IPS-18a (cell line): ENCODE results near the gene LAD1.

Source experiments
- H3K27ac ChIP-seq: one replicate; pipeline ENCODE4 v1.5.1; 2013; ENCODE audit warnings: low read length
- H3K27me3 ChIP-seq: one replicate; pipeline ENCODE4 v1.6.1; 2013; ENCODE audit warnings: mild to moderate bottlenecking, low read length; ENCODE audit not compliant: control insufficient read depth, insufficient read depth
- H3K36me3 ChIP-seq: one replicate; pipeline ENCODE4 v1.6.1; 2013; ENCODE audit warnings: low read depth, low read length; ENCODE audit not compliant: control insufficient read depth
- H3K4me1 ChIP-seq: one replicate; pipeline ENCODE4 v1.6.1; 2013; ENCODE audit warnings: low read depth, low read length; ENCODE audit not compliant: control insufficient read depth
- H3K4me3 ChIP-seq: one replicate; pipeline ENCODE4 v1.5.1; 2013; ENCODE audit warnings: low read length
- H3K9ac ChIP-seq: one replicate; pipeline ENCODE4 v1.6.1; 2013; ENCODE audit warnings: mild to moderate bottlenecking, low read length, moderate library complexity
- H3K9me3 ChIP-seq: one replicate; pipeline ENCODE4 v1.6.1; 2013; ENCODE audit warnings: low read depth, low read length; ENCODE audit not compliant: control insufficient read depth

LAD1 gene

DNA sequence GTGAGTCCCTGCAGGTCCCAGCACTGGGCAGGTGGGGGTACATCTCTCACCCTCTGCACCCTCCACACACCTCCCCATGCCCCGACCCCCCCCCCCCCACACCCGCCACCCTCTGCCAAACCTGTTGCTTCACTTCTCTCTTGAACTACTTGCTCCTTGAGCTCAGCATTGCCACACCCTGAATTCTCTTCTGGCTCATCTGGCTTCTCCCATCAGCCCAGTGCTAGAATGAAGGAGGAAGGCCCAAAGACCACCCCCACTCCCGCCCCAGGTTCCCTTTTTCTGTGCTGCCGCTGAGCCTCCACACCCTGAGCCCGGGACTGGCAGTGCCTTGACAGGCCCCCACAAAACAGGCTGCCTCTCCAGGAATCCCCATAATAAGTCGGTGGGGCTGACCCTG is 28.8 kb upstream of the LAD1 start:
- no peaks in the 10 kb centered on the region for H3K27me3 ChIP-seq
- no peaks in the 10 kb centered on the region for H3K4me1 ChIP-seq

DNA sequence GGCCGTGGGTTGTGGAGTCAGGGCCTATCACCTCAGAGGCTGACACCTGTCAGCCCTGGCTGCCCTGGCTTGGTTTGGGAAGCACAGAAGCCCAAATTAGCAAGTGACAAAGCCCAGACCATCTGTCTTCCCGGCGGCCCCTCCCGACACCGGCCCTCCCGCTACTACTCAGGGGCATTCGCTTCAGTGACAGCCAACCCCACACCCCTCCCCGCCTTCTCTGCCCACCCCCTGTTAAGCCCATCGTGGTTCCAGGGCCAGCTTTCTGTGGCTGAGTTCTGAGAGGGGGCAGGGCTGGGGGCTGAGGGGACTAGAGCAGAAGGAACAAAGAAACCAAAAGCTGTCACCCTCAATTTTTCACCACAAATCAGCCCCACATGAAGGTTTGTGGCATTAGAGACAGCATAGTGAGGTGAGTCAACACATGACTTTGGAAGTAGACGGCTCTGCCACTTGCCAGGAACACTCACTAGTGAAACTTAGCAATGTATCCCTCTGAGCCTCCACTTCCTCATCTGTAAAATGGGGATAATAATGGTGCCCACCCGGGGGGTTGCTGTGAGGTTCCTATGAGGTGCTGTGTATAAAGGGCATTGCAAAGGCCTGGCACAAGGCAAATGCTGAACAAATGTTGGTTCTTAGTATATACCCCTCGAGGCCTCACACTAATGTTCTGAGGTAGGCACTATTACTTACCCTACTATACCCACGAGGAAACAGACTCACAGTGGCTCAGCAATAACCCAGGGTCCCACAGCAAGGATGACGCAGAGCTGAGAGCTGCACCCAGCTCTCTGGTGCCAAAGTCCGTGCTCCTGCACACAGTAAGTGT is 27.6 kb upstream of the LAD1 start:
- Histone ChIP-seq H3K27ac (no peak overlapping the region), H3K4me1 (no peaks in the 10 kb centered on the region), H3K9me3 (no peaks in the 10 kb centered on the region), H3K27me3 (no peaks in the 10 kb centered on the region), H3K36me3 (no peaks in the 10 kb centered on the region), H3K9ac (no peak overlapping the region), H3K4me3 (no peak overlapping the region)

More for the DNA sequence above, 28.8 kb upstream of the LAD1 start:
- Histone ChIP-seq H3K9ac (no peak overlapping the region), H3K27ac (no peak overlapping the region), H3K36me3 (no peaks in the 10 kb centered on the region), H3K4me3 (no peak overlapping the region), H3K9me3 (no peaks in the 10 kb centered on the region)

DNA sequence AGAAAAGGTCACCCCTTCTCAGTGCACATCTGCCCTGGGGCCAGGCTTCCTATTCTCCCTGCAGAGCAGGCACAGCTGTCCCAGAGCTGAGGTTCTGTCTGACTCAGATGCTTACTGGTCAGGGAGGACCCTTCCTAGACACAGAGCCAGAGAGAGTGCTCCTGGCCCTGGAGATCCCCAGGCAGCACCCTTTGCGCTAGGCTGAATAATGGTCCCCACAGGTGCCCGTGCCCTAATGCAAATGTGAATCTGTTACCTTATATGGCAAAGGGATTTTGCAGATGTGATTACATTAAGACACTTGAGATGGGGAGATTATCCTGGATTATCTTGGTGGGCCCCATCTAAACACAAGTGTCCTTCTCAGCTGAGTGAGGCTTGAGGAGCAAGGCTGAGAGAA is 25.0 kb upstream of the LAD1 start:
- H3K27ac ChIP-seq: no peak overlapping the region

DNA sequence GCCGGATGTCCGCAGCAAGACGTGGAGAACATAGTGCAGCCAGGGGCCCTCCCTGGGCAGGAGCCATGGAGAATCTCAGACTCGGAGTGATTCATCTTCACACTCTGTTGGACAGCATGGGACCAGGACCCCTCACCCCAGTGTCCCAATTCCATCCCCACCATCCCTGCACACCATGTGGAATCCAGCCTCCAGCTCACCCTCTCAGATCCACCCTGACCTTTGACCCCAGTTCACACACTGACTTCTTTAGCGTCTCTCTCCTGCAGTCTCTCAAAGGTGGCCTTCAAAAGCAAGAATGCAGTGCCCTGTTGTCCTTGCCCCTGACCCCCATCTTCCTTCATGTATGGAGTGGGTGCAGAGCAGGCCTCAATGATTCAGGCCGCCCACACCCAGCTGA is 24.5 kb upstream of the LAD1 start:
- no peaks in the 10 kb centered on the region for H3K9me3 ChIP-seq
- H3K4me3 ChIP-seq: no peak overlapping the region
- no peaks in the 10 kb centered on the region for H3K36me3 ChIP-seq
- H3K27ac ChIP-seq: no peak overlapping the region
- no peaks in the 10 kb centered on the region for H3K27me3 ChIP-seq
- H3K9ac ChIP-seq: no peak overlapping the region
- no peaks in the 10 kb centered on the region for H3K4me1 ChIP-seq

More for the DNA sequence above, 25.0 kb upstream of the LAD1 start:
- H3K27me3 ChIP-seq: no peaks in the 10 kb centered on the region
- no peak overlapping the region for H3K4me3 ChIP-seq
- no peaks in the 10 kb centered on the region for H3K36me3 ChIP-seq
- no peak overlapping the region for H3K9ac ChIP-seq
- H3K9me3 ChIP-seq: no peaks in the 10 kb centered on the region
- H3K4me1 ChIP-seq: no peaks in the 10 kb centered on the region

DNA sequence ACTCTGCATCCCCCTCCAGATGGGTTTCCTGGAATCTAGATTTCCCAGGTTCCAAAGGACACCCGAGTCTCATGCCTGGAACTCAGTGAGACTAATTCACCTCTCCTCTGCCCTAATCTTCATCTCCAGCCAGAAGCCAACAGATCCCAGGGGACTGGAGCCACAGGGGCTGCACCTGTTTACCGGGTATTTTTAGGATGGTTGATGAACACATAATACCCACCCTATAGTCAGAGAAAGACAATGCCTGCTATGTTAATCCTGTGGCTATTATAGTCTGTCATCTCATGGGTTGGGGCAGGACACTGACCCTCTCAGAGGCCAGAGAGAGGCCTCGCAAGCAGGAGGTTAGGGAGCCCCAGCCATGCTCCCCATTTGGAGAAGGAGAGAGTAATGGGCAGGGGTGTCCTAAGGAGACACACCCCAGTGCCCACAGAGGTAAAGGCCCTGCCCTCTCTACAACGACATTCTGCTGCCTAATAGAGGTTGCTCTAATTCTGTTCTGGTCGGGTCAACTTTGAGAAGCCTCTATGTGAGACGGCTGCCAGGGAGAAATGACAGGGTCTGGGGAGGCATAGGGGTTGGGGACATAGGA is 23.4 kb upstream of the LAD1 start:
- H3K4me1 ChIP-seq: no peaks in the 10 kb centered on the region

DNA sequence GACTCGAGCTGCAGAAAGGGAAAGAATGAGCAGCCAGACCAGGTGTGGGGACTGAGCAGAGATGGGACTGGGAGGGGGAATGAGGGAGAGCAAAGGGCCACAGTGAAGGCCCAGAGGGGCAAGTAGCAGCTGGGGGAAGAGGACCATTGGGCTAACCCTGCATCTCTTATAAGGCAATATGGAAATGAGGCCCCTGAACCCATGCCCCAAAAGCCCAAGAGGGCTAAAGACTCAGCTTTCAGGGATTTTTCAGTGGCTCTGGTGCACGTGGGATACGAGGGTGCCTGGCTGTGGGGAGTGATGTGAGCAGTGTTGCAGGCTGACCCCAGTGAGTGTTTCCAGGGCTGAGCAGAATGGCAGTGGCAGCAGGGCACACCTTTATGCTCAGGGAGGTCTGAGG is 22.9 kb upstream of the LAD1 start:
- Histone ChIP-seq H3K36me3 (no peaks in the 10 kb centered on the region), H3K4me3 (no peak overlapping the region), H3K27ac (no peak overlapping the region), H3K9me3 (no peaks in the 10 kb centered on the region), H3K27me3 (no peaks in the 10 kb centered on the region), H3K9ac (no peak overlapping the region), H3K4me1 (no peaks in the 10 kb centered on the region)

More for the DNA sequence above, 23.4 kb upstream of the LAD1 start:
- no peak overlapping the region for H3K27ac ChIP-seq
- no peak overlapping the region for H3K9ac ChIP-seq
- no peaks in the 10 kb centered on the region for H3K9me3 ChIP-seq
- no peaks in the 10 kb centered on the region for H3K36me3 ChIP-seq
- H3K4me3 ChIP-seq: no peak overlapping the region
- H3K27me3 ChIP-seq: no peaks in the 10 kb centered on the region

DNA sequence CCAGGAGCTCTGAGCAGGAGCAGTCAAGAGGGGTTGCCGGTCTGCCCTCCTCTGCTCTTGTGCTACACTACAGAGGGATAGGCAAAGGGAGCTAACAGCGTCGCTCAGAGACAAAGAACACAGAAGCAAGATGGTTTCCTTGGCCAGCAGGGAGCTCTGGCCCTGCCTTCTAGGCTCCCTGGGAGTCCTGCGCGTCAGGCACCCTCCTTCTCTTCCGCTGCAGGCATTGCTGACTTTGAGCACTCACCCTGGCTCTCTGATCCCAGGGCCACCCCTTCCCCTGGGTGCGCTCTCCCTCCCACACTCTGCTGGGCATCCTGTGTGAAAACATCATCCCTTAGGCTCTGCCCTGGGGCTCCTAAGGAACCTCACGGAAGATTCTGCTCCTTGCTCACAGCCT is 21.9 kb upstream of the LAD1 start:
- H3K9me3 ChIP-seq: no peaks in the 10 kb centered on the region
- H3K27ac ChIP-seq: no peak overlapping the region
- H3K9ac ChIP-seq: no peak overlapping the region

DNA sequence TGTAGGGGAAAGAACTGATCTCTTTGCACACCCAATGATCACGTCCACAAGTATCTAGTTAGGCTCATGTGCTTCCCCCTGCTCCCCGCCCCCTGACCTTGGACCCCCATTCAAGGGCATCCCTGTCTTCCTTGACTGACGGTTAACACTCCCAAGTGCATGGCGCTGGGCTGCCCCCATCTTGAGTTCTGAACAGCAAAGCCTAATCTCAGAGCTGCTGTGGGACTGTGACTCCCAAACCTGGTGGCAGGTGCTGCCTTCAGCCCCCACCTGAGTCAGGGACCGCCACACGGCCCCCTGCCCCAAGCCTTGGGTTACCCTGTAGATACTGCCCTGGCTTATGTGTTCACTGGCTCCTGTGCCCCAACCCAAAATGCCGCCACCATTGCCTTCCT is 21.5 kb upstream of the LAD1 start:
- H3K9ac ChIP-seq: no peak overlapping the region
- H3K27ac ChIP-seq: no peak overlapping the region
- H3K4me3 ChIP-seq: no peak overlapping the region
- no peaks in the 10 kb centered on the region for H3K27me3 ChIP-seq
- H3K36me3 ChIP-seq: no peaks in the 10 kb centered on the region
- H3K4me1 ChIP-seq: no peaks in the 10 kb centered on the region
- H3K9me3 ChIP-seq: no peaks in the 10 kb centered on the region

More for the DNA sequence above, 21.9 kb upstream of the LAD1 start:
- Histone ChIP-seq H3K36me3 (no peaks in the 10 kb centered on the region), H3K4me3 (no peak overlapping the region), H3K4me1 (no peaks in the 10 kb centered on the region), H3K27me3 (no peaks in the 10 kb centered on the region)

DNA sequence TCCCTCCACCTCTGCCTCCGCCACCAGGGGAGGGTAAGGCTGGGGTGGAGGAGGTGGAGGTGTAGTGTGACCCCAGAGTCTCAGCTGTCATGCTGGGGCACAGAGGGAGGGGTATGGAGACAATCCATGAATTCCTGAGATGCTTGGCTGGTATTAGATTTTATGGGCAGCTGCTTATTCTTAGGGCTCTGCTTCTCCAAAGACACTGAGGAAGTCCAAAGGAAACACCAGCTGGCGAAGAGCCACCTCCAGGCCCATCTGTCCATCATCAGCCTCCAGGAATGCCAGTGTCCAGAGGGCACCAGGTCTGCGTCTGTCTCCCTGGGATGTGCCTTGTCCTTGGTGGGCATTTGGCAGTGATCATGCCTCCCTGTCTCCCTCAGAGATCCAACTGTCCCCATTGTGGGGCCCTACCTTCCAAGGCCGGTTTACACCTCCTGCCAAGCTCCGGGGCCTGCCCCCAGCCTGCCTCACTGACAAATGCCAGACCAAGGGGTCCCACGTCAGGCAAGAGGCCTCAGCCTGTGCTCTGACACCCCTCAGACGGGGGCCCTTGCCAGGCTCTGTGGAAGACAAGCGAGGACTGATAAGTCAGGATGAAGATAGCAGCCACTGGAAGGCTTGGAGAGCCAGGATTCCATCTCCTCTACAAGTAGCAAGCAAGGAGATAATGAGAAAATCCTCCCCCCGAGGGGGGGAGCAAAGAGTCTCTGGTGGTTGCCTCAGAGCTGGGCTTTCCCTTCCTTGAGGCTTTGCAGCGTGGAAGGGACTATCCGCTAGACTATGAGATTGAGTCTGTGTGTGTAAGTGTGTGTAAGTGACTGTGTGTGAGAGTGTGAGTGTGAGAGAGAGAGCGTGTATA is 20.9 kb upstream of the LAD1 start:
- H3K4me3 ChIP-seq: no peak overlapping the region
- H3K9ac ChIP-seq: no peak overlapping the region
- H3K27ac ChIP-seq: no peak overlapping the region
- H3K9me3 ChIP-seq: no peaks in the 10 kb centered on the region
- H3K36me3 ChIP-seq: no peaks in the 10 kb centered on the region
- H3K27me3 ChIP-seq: no peaks in the 10 kb centered on the region
- no peaks in the 10 kb centered on the region for H3K4me1 ChIP-seq

DNA sequence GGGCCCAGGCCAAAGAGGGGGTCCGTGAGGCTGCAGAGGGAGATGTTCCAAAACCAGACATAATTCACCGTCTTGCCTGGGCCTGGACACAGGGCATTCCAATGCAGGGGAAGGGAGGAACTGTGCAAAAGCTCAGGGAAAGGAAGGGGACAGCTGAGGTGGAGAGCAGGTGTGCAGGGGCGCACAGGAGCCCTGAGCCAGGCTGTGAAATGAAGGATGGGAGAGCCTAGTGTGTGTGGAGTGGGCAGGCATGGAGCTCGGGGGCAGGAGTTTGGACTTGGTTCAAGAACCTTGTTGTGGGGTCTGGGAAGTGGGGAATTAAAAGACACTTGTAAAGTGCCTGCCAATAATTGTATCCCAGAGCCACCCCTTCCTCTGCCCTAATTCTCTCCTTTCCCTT is 20.1 kb upstream of the LAD1 start:
- Histone ChIP-seq H3K4me1 (no peaks in the 10 kb centered on the region), H3K4me3 (no peak overlapping the region), H3K27me3 (no peaks in the 10 kb centered on the region), H3K9ac (no peak overlapping the region), H3K36me3 (no peaks in the 10 kb centered on the region), H3K27ac (no peak overlapping the region), H3K9me3 (no peaks in the 10 kb centered on the region)

DNA sequence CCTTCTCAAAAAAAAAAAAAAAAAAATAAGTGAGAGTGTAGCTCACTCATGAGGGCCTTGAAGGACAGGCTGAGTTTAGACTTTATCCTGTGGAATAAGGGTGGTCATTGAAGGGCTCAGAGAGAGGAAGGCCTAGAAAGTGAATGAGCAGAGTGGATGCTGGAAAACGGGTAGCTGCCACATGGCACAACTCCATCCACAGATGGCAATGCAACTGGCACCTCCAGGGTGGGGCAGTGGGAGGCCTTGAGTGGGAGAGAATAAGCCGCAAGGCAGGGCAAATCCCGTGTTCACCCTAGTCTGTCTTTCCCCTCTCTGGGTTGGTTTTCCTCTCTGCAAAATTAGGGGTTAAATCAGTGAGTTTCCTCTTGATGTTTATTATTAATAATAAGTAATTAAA is 19.3 kb upstream of the LAD1 start:
- no peaks in the 10 kb centered on the region for H3K4me1 ChIP-seq
- H3K27ac ChIP-seq: no peak overlapping the region
- no peak overlapping the region for H3K4me3 ChIP-seq
- no peaks in the 10 kb centered on the region for H3K27me3 ChIP-seq
- H3K36me3 ChIP-seq: no peaks in the 10 kb centered on the region
- H3K9me3 ChIP-seq: no peaks in the 10 kb centered on the region
- no peak overlapping the region for H3K9ac ChIP-seq
